Middle frontal gyrus (tissue), 1 donor: ENCODE data around the gene VASH1.

ENCODE experiments used
- DNase-seq: peaks from one replicate; pipeline ENCODE4 v3.0.0-alpha.2; 2015; ENCODE audit warnings: low spot score; ENCODE audit errors: extremely low spot score

VASH1 gene

GRCh38 chr14:76742185-76742584 lies 19.1 kb upstream of the VASH1 start:
- no peak for DNase-seq

GRCh38 chr14:76742966-76743365 lies 18.3 kb upstream of the VASH1 start:
- DNase-seq, result no peak

- no peak for DNase-seq
These were observed 8.5 kb upstream of the VASH1 start for GRCh38 chr14:76752744-76753143.

GRCh38 chr14:76753541-76754198 lies 7.6 kb upstream of the VASH1 start:
- no peak for DNase-seq

GRCh38 chr14:76754586-76754985 lies 6.7 kb upstream of the VASH1 start:
- DNase-seq, result no peak

GRCh38 chr14:76755610-76756370 lies 5.5 kb upstream of the VASH1 start:
- DNase-seq, result peak; percentile 29

- DNase-seq, result no peak
These were observed 4.9 kb upstream of the VASH1 start for GRCh38 chr14:76756371-76756750.

GRCh38 chr14:76759589-76759988 lies 1.7 kb upstream of the VASH1 start:
- no peak for DNase-seq

- no peak for DNase-seq
These were observed 735 bp upstream of the VASH1 start for GRCh38 chr14:76760331-76761135.

- DNase-seq, result no peak
These were observed 717 bp downstream of the VASH1 start for GRCh38 chr14:76761960-76762410.

- no peak for DNase-seq
These were observed 1.3 kb downstream of the VASH1 start for GRCh38 chr14:76762411-76763095.

- no peak for DNase-seq
These were observed 2.1 kb downstream of the VASH1 start for GRCh38 chr14:76763096-76764041.

- DNase-seq, result no peak
These were observed 4.2 kb downstream of the VASH1 start for GRCh38 chr14:76765461-76765931.

GRCh38 chr14:76767681-76768656 lies 6.7 kb downstream of the VASH1 start:
- no peak for DNase-seq

GRCh38 chr14:76768671-76769500 lies 7.6 kb downstream of the VASH1 start:
- DNase-seq, result no peak

- no peak for DNase-seq
These were observed 8.5 kb downstream of the VASH1 start for GRCh38 chr14:76769636-76770292.
